BLaER1 treated with 17β-estradiol and CSF1 and Interleukin-3, amounts not matched to agents 10 nM and 100 nM (cell line): Measurements from ENCODE around the gene WNK2.
"Not testable (repeated sequence)": the region's sequence is repeated elsewhere in the genome, so short reads cannot be mapped to it uniquely, and the experiment has no call there.

Source experiments
- H3K27ac ChIP-seq, 11 experiments: shearing (Covaris generic); formaldehyde crosslinking; 2 replicates each; pipeline ENCODE4 v1.8.1; 2022
- H3K27me3 ChIP-seq, 11 experiments: shearing (Covaris generic); formaldehyde crosslinking; 2 replicates each; pipeline ENCODE4 v1.8.1; 2022
- H3K36me3 ChIP-seq, 11 experiments: shearing (Covaris generic); formaldehyde crosslinking; 2 replicates each; pipeline ENCODE4 v1.8.1; 2022
- H3K4me1 ChIP-seq, 10 experiments: shearing (Covaris generic); formaldehyde crosslinking; 2 replicates each; pipeline ENCODE4 v1.8.1; 2022
- H3K4me2 ChIP-seq, 11 experiments: shearing (Covaris generic); formaldehyde crosslinking; 2 replicates each; pipeline ENCODE4 v1.8.1; 2022
- H3K4me3 ChIP-seq, 10 experiments: shearing (Covaris generic); formaldehyde crosslinking; 2 replicates each; pipeline ENCODE4 v1.8.1; 2022
- H3K9ac ChIP-seq, 11 experiments: shearing (Covaris generic); formaldehyde crosslinking; 2 replicates each; pipeline ENCODE4 v1.8.1; 2022
- H3K9me3 ChIP-seq, 11 experiments: shearing (Covaris generic); formaldehyde crosslinking; replicated peaks in 1 of 11; 2 replicates each; pipeline ENCODE4 v1.8.1; 2022
- H4K20me1 ChIP-seq, 11 experiments: shearing (Covaris generic); formaldehyde crosslinking; 2 replicates each; pipeline ENCODE4 v1.8.1; 2022
- Cebpa-rat ChIP-seq, 11 experiments: shearing (Covaris generic); IDR thresholded peaks; 2 replicates each; pipeline ENCODE4 v1.8.1; 2022

WNK2 gene

GRCh38 chr9:93141771-93142483 is 42.0 kb upstream of the WNK2 start:
- no peaks in the 10 kb centered on the region for H3K36me3 ChIP-seq
- no peaks in the 10 kb centered on the region for H3K27me3 ChIP-seq
- no peak for TF ChIP-seq Cebpa-rat (IDR thresholded peaks at IDR 0.05)
- H3K4me2 ChIP-seq = peak overlapping the region; percentile 6 to 87 (median 70)
- H3K9ac ChIP-seq = peak overlapping the region in 4 of 11 experiments; percentile 3 to 57 (median 29); a peak in 7 of 22 replicates
- H4K20me1 ChIP-seq = no peaks in the 10 kb centered on the region; a peak in 1 of 22 replicates
- peaks cover 14 to 32% (median 24%) of the 10 kb centered on the region in 11 experiments for H3K9me3 ChIP-seq
- H3K27ac ChIP-seq = peak overlapping the region in 7 of 11 experiments; percentile 1 to 81 (median 44); a peak in 10 of 22 replicates
- no peak overlapping the region for H3K4me3 ChIP-seq
- peaks cover 74 to 91% (median 81%) of the 10 kb centered on the region in 10 experiments for H3K4me1 ChIP-seq

- Histone ChIP-seq H3K27ac (peak overlapping the region in 10 of 11 experiments; percentile 51 to 82 (median 76); a peak in 20 of 22 replicates), H4K20me1 (no peaks in the 10 kb centered on the region), H3K9ac (peak overlapping the region in 10 of 11 experiments; percentile 33 to 69 (median 58); a peak in 18 of 22 replicates), H3K27me3 (no peaks in the 10 kb centered on the region), H3K4me1 (peaks cover 60 to 84% (median 70%) of the 10 kb centered on the region in 10 experiments), H3K36me3 (0 out of 22 replicates have a peak, but pooled peaks cover 0 to 7% (median 0%) of the 10 kb centered on the region in 11 experiments), H3K4me3 (0 out of 20 replicates have a peak overlapping the region, but pooled peaks of 1 of the 10 experiments have one; percentile 7), H3K9me3 (peaks cover 24 to 46% (median 38%) of the 10 kb centered on the region in 11 experiments), H3K4me2 (peak overlapping the region; percentile 66 to 92 (median 86))
- no peak for TF ChIP-seq Cebpa-rat (IDR thresholded peaks at IDR 0.05)
These were observed 40.0 kb upstream of the WNK2 start for GRCh38 chr9:93143830-93144530.

GRCh38 chr9:93146696-93147095 is 37.2 kb upstream of the WNK2 start:
- not testable (repeated sequence) for H4K20me1 ChIP-seq, H3K36me3 ChIP-seq, H3K9ac ChIP-seq, H3K27me3 ChIP-seq, H3K4me3 ChIP-seq
- Histone ChIP-seq H3K4me1 (peaks cover 48 to 86% (median 60%) of the 10 kb centered on the region in 10 experiments), H3K4me2 (peak overlapping the region in 3 of 11 experiments; percentile 13 to 34 (median 20); a peak in 4 of 22 replicates), H3K27ac (peak overlapping the region in 2 of 11 experiments; percentile 24 to 33; a peak in 1 of 22 replicates), H3K9me3 (peaks cover 15 to 36% (median 33%) of the 10 kb centered on the region in 11 experiments)

GRCh38 chr9:93147632-93148031 is 36.3 kb upstream of the WNK2 start:
- TF ChIP-seq Cebpa-rat (IDR thresholded peaks at IDR 0.05) = no peak
- H3K9ac ChIP-seq = no peak overlapping the region
- H3K27me3 ChIP-seq = no peaks in the 10 kb centered on the region
- no peak overlapping the region for H3K4me3 ChIP-seq
- H4K20me1 ChIP-seq = no peaks in the 10 kb centered on the region
- peak overlapping the region in 1 of 11 experiments; percentile 2; a peak in 1 of 22 replicates for H3K4me2 ChIP-seq
- H3K9me3 ChIP-seq = peaks cover 15 to 36% (median 33%) of the 10 kb centered on the region in 11 experiments
- peaks cover 39 to 78% (median 52%) of the 10 kb centered on the region in 10 experiments for H3K4me1 ChIP-seq
- H3K36me3 ChIP-seq = 0 out of 22 replicates have a peak, but pooled peaks cover 0 to 7% (median 0%) of the 10 kb centered on the region in 11 experiments
- 0 out of 22 replicates have a peak overlapping the region, but pooled peaks of 1 of the 11 experiments have one; percentile 33 for H3K27ac ChIP-seq

- H3K27ac ChIP-seq = peak overlapping the region in 3 of 11 experiments; percentile 21 to 71 (median 35); a peak in 4 of 22 replicates
- H4K20me1 ChIP-seq = no peaks in the 10 kb centered on the region
- H3K4me3 ChIP-seq = 0 out of 20 replicates have a peak overlapping the region, but pooled peaks of 2 of the 10 experiments have one; percentile 1 to 20
- H3K4me2 ChIP-seq = peak overlapping the region in 3 of 11 experiments; percentile 52 to 86 (median 81); a peak in 5 of 22 replicates
- H3K27me3 ChIP-seq = no peaks in the 10 kb centered on the region
- TF ChIP-seq Cebpa-rat (IDR thresholded peaks at IDR 0.05) = no peak
- H3K9me3 ChIP-seq = peaks cover 15 to 36% (median 33%) of the 10 kb centered on the region in 11 experiments
- H3K36me3 ChIP-seq = 0 out of 22 replicates have a peak, but pooled peaks cover 0 to 7% (median 0%) of the 10 kb centered on the region in 11 experiments
- peaks cover 34 to 74% (median 47%) of the 10 kb centered on the region in 10 experiments for H3K4me1 ChIP-seq
- H3K9ac ChIP-seq = peak overlapping the region in 1 of 11 experiments; percentile 31; a peak in 1 of 22 replicates
These were observed 35.2 kb upstream of the WNK2 start for GRCh38 chr9:93148721-93149120.

DNA sequence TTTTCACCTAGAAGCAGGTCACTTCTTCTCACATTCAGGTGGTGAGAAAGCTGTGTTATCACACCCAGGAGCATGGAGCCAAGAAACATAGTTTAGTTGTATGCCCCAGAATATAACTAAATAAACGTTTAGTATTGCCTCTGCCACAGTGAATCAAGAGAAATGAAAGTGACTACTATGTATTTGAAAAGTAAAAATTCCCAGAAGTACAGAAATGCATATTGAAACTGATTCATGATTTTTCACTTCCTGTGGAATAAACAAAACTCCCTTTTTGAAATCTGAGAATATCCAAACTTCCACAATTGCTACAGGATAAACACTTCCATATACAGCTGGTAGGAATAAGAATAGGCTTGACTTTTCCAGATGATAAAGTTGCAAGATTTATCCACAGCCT is 34.6 kb upstream of the WNK2 start:
- Histone ChIP-seq H3K27ac (peak overlapping the region in 3 of 11 experiments; percentile 21 to 71 (median 35); a peak in 4 of 22 replicates), H3K9ac (peak overlapping the region in 1 of 11 experiments; percentile 31; a peak in 2 of 22 replicates), H3K9me3 (peaks cover 15 to 36% (median 33%) of the 10 kb centered on the region in 11 experiments), H4K20me1 (no peaks in the 10 kb centered on the region), H3K4me2 (peak overlapping the region in 4 of 11 experiments; percentile 27 to 86 (median 66); a peak in 7 of 22 replicates), H3K36me3 (0 out of 22 replicates have a peak, but pooled peaks cover 0 to 7% (median 0%) of the 10 kb centered on the region in 11 experiments), H3K4me1 (peaks cover 33 to 67% (median 47%) of the 10 kb centered on the region in 10 experiments), H3K4me3 (peak overlapping the region in 2 of 10 experiments; percentile 1 to 20; a peak in 1 of 20 replicates), H3K27me3 (no peaks in the 10 kb centered on the region)
- TF ChIP-seq Cebpa-rat (IDR thresholded peaks at IDR 0.05) = no peak

- Histone ChIP-seq H3K4me1 (peaks cover 37 to 60% (median 50%) of the 10 kb centered on the region in 10 experiments), H3K27ac (peak overlapping the region in 3 of 11 experiments; percentile 12 to 56 (median 28); a peak in 2 of 22 replicates), H3K4me2 (peak overlapping the region in 4 of 11 experiments; percentile 2 to 86 (median 56); a peak in 6 of 22 replicates), H4K20me1 (no peaks in the 10 kb centered on the region), H3K4me3 (no peak overlapping the region), H3K9me3 (peaks cover 15 to 30% (median 28%) of the 10 kb centered on the region in 11 experiments), H3K27me3 (no peaks in the 10 kb centered on the region), H3K36me3 (0 out of 22 replicates have a peak, but pooled peaks cover 0 to 7% (median 0%) of the 10 kb centered on the region in 11 experiments), H3K9ac (no peak overlapping the region)
- TF ChIP-seq Cebpa-rat (IDR thresholded peaks at IDR 0.05) = no peak
These were observed 32.7 kb upstream of the WNK2 start for GRCh38 chr9:93151097-93151784.
